Measurements from ENCODE around the gene CDPF1. TPM values are rescaled to one million over a fixed set of nuclear protein-coding genes. Genes with fewer than 3 reads are reported as not detected.

Gene CDPF1
- polyA plus RNA-seq, 3 donors = 8.3 to 8.4 (median 8.3) TPM

DNA sequence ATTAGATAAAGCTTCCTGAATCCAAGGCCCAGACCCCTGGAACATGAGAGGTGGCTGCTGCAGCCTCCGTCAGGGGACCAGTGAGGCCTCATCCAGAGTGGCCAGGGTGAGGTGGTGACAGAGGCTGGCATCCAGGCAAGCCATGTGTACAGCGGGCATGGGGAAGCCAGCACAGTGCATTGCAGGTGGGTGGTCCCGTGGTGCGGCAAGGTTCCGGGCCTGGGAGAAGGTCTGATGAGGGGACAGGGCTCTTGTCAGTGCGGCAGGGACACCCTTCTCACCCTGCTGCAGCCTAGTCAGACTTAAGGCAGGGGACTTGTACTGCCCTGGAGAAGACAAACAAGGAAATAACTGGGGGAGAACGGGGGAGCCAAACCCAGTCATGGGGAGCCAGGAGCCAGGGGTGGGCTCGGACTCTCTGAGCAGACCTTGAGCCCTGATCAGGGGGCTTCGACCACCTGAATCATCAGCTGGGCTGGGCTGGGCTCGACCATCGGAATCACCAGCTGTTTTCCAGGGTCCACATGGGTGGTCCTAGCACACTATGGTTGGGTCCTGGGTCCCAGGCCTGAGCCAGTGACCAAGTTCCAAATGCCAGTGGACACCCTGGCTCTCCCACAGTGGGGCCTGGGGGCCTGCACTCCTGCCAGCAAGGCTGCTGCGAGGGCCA, 22.8 kb upstream of the CDPF1 start:
- no peak for DNase-seq
- H3K4me2 ChIP-seq (replicated peaks; ENCODE audit: extremely low read depth, low read length, poor library complexity, severe bottlenecking) = no peak overlapping the region
- peaks cover 37 to 60% of the 10 kb centered on the region in 2 donors for H3K36me3 ChIP-seq (replicated peaks in 1 of 2; ENCODE audit: control insufficient read depth in 1 of 2, insufficient read depth in 2 of 2, low read length in 2 of 2)
- H3K4me3 ChIP-seq (replicated peaks in 1 of 3; ENCODE audit: low read depth in 2 of 3, low read length in 3 of 3) = no peak overlapping the region
- intact Hi-C loops (cut with micrococcal nuclease) = no loop called here
- Mint-ChIP-seq H3K27ac (peak overlapping the region in 1 of 7 donors; percentile 28), H3K9me3 (peaks cover 0 to 7% (median 0%) of the 10 kb centered on the region in 7 donors), H3K4me3 (no peak overlapping the region), H3K36me3 (peaks cover 59 to 72% of the 10 kb centered on the region in 2 donors), H3K27me3 (ENCODE audit: low read depth in 3 of 3) (no peaks in the 10 kb centered on the region), H3K4me1 (peaks cover 11% of the 10 kb centered on the region)
- H3K79me2 ChIP-seq (ENCODE audit: insufficient read depth, low read length) = peaks cover 12% of the 10 kb centered on the region
- TF ChIP-seq, protein P1, sequence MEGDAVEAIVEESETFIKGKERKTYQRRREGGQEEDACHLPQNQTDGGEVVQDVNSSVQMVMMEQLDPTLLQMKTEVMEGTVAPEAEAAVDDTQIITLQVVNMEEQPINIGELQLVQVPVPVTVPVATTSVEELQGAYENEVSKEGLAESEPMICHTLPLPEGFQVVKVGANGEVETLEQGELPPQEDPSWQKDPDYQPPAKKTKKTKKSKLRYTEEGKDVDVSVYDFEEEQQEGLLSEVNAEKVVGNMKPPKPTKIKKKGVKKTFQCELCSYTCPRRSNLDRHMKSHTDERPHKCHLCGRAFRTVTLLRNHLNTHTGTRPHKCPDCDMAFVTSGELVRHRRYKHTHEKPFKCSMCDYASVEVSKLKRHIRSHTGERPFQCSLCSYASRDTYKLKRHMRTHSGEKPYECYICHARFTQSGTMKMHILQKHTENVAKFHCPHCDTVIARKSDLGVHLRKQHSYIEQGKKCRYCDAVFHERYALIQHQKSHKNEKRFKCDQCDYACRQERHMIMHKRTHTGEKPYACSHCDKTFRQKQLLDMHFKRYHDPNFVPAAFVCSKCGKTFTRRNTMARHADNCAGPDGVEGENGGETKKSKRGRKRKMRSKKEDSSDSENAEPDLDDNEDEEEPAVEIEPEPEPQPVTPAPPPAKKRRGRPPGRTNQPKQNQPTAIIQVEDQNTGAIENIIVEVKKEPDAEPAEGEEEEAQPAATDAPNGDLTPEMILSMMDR (IDR thresholded peaks at IDR 0.05) = no peak
- H3K4me1 ChIP-seq (ENCODE audit: control insufficient read depth in 1 of 2, insufficient read depth in 2 of 2, low read length in 2 of 2) = peaks cover 6 to 13% of the 10 kb centered on the region in 2 donors
- H3K27ac ChIP-seq (ENCODE audit: low read depth in 1 of 2, low read length in 2 of 2) = no peak overlapping the region
- H3K27me3 ChIP-seq (ENCODE audit: control insufficient read depth in 2 of 2, insufficient read depth in 2 of 2, low read length in 2 of 2) = no peaks in the 10 kb centered on the region
- no peaks in the 10 kb centered on the region for H3K9me3 ChIP-seq (replicated peaks in 1 of 2; ENCODE audit: control insufficient read depth in 1 of 2, insufficient read depth in 1 of 2, low read length in 2 of 2)
- H2AFZ ChIP-seq (ENCODE audit: insufficient read depth, low read depth, low read length, poor library complexity, severe bottlenecking) = no peak overlapping the region
- H3K9ac ChIP-seq (ENCODE audit: insufficient read depth, low read length, poor library complexity, severe bottlenecking) = no peak overlapping the region
- H4K20me1 ChIP-seq (ENCODE audit: insufficient read depth, low read length) = no peaks in the 10 kb centered on the region
- 98% methylated on average over 9 of the region's 12 CpGs for WGBS (ENCODE audit: insufficient coverage)

DNA sequence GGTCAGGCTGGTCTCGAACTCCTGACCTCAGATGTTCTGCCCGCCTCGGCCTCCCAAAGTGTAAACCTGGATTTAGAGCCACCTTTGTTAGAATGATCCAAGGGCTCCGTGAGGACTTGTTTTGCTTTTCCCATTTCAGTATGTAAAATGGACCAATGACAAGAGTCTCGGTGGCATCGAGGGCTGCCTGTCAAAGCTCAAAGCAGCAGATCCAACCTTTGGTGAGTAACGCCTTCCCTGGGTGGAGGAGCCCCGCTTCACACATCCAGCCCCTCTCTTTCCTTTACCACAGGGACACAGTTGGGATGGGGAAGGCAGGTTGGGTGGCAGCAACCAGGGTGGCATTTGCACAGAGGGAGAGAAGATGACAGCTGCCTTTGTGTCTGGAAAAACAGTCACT, 22.1 kb upstream of the CDPF1 start:
- intact Hi-C loops (cut with micrococcal nuclease) = no loop called here
- no peaks in the 10 kb centered on the region for H3K9me3 ChIP-seq (replicated peaks in 1 of 2; ENCODE audit: control insufficient read depth in 1 of 2, insufficient read depth in 1 of 2, low read length in 2 of 2)
- no peaks in the 10 kb centered on the region for H3K27me3 Mint-ChIP-seq (ENCODE audit: low read depth in 3 of 3)
- WGBS (ENCODE audit: insufficient coverage) = 98% methylated on average over 4 of the region's 8 CpGs
- no peaks in the 10 kb centered on the region for H4K20me1 ChIP-seq (ENCODE audit: insufficient read depth, low read length)
- H3K9me3 Mint-ChIP-seq = peaks cover 0 to 7% (median 0%) of the 10 kb centered on the region in 7 donors
- TF ChIP-seq, protein P1 (IDR thresholded peaks at IDR 0.05) = no peak
- peaks cover 15% of the 10 kb centered on the region for H3K4me1 Mint-ChIP-seq
- no peak for DNase-seq
- H2AFZ ChIP-seq (ENCODE audit: insufficient read depth, low read depth, low read length, poor library complexity, severe bottlenecking) = no peak overlapping the region
- no peak overlapping the region for H3K4me3 ChIP-seq (replicated peaks in 1 of 3; ENCODE audit: low read depth in 2 of 3, low read length in 3 of 3)
- peaks cover 53 to 65% of the 10 kb centered on the region in 2 donors for H3K36me3 Mint-ChIP-seq
- peaks cover 12% of the 10 kb centered on the region for H3K79me2 ChIP-seq (ENCODE audit: insufficient read depth, low read length)
- H3K4me3 Mint-ChIP-seq = no peak overlapping the region
- H3K9ac ChIP-seq (ENCODE audit: insufficient read depth, low read length, poor library complexity, severe bottlenecking) = no peak overlapping the region
- no peaks in the 10 kb centered on the region for H3K27me3 ChIP-seq (ENCODE audit: control insufficient read depth in 2 of 2, insufficient read depth in 2 of 2, low read length in 2 of 2)
- no peak overlapping the region for H3K4me2 ChIP-seq (replicated peaks; ENCODE audit: extremely low read depth, low read length, poor library complexity, severe bottlenecking)
- H3K4me1 ChIP-seq (ENCODE audit: control insufficient read depth in 1 of 2, insufficient read depth in 2 of 2, low read length in 2 of 2) = peaks cover 10 to 19% of the 10 kb centered on the region in 2 donors
- H3K27ac Mint-ChIP-seq = no peak overlapping the region
- peaks cover 32 to 53% of the 10 kb centered on the region in 2 donors for H3K36me3 ChIP-seq (replicated peaks in 1 of 2; ENCODE audit: control insufficient read depth in 1 of 2, insufficient read depth in 2 of 2, low read length in 2 of 2)
- H3K27ac ChIP-seq (ENCODE audit: low read depth in 1 of 2, low read length in 2 of 2) = no peak overlapping the region

Data from CD14-positive monocyte (primary cell).